Activated T-helper 17 cell treated with anti-CD3 and anti-CD28 coated beads, Interleukin-2, amount 50 U/mL, for 72 hours (primary cell): ENCODE measurements around the gene ARL17B. TPM values are rescaled to one million over a fixed set of nuclear protein-coding genes. Genes with fewer than 3 reads are reported as not detected.
"Not testable (repeated sequence)": the region's sequence is repeated elsewhere in the genome, so short reads cannot be mapped to it uniquely, and the experiment has no call there.

Source experiments
- ATAC-seq: fragments of 150-1000 bp; cut with Tn5 transposase; replicated peaks from 2 replicates; pipeline ENCODE4 v1.10.0; 2021; ENCODE audit warnings: mild to moderate bottlenecking, moderate library complexity
- H3K27ac Mint-ChIP-seq: one replicate; pipeline ENCODE4 v1.8.0; 2022; ENCODE audit warnings: mixed read lengths
- H3K27me3 Mint-ChIP-seq: one replicate; pipeline ENCODE4 v1.8.0; 2022; ENCODE audit warnings: mixed read lengths
- H3K36me3 Mint-ChIP-seq: one replicate; pipeline ENCODE4 v1.8.0; 2022; ENCODE audit warnings: low read depth, mild to moderate bottlenecking, mixed read lengths
- H3K4me1 Mint-ChIP-seq: one replicate; pipeline ENCODE4 v1.8.0; 2022; ENCODE audit warnings: mixed read lengths
- H3K4me3 Mint-ChIP-seq: one replicate; pipeline ENCODE4 v1.8.0; 2022; ENCODE audit warnings: mild to moderate bottlenecking, mixed read lengths
- H3K9me3 Mint-ChIP-seq: one replicate; pipeline ENCODE4 v1.8.0; 2022; ENCODE audit warnings: mixed read lengths
- total RNA-seq, 2 donors: library from RNA; stranded (reverse); gene quantifications; one replicate each; pipeline ENCODE4 v1.2.3, GENCODE V29; 2022

Gene ARL17B
- total RNA-seq, 2 donors from 2014 or later = 21.6 to 22.3 TPM

DNA sequence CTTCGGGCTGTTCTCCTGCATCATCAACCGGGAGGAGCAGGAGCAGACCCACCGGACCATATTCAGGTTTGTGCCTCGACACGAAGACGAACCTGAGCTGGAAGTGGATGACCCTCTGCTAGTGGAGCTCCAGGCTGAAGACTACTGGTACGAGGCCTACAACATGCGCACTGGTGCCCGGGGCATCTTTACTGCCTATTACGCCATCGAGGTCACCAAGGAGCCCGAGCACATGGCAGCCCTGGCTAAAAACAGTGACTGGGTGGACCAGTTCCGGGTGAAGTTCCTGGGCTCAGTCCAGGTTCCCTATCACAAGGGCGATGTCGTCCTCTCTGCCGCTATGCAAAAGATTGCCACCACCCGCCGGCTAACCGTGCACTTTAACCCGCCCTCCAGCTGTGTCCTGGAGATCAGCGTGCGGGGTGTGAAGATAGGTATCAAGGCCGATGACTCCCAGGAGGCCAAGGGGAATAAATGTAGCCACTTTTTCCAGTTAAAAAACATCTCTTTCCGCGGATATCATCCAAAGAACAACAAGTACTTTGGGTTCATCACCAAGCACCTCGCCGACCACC is 117.1 kb downstream of the ARL17B start:
- not testable (repeated sequence) for H3K36me3 Mint-ChIP-seq, H3K27me3 Mint-ChIP-seq, H3K9me3 Mint-ChIP-seq, H3K4me1 Mint-ChIP-seq, H3K4me3 Mint-ChIP-seq, ATAC-seq, H3K27ac Mint-ChIP-seq

DNA sequence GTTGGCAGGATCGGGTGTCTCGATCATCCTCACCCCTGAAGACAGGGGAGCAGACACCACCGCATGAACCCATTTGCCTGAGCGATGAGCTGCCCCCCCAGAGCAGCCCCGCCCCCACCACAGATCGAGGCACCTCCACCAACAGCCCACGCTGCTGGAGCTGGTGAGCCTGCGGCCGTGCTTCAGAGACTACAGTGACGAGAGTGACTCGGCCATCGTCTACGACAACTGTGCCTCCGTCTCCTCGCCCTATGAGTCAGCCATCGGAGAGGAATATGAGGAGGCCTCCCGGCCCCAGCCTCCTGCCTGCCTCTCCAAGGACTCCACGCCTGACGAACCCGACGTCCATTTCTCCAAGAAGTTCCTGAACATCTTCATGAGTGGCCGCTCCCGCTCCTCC is 117.6 kb downstream of the ARL17B start:
- not testable (repeated sequence) for H3K4me3 Mint-ChIP-seq, H3K27ac Mint-ChIP-seq, H3K27me3 Mint-ChIP-seq, ATAC-seq, H3K4me1 Mint-ChIP-seq, H3K9me3 Mint-ChIP-seq, H3K36me3 Mint-ChIP-seq

DNA sequence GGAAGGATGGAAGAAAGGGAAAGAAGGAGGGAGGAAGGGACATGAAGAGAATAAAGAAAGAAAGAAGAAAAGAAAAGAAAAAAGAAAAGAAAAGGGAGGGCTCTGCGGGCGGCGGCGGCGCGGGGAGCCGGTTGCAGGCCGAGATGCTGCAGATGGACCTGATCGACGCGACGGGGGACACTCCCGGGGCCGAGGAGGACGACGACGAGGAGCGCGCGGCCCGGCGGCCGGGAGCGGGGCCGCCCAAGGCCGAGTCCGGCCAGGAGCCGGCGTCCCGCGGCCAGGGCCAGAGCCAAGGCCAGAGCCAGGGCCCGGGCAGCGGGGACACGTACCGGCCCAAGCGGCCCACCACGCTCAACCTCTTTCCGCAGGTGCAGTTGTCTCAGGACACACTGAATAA is 118.1 kb downstream of the ARL17B start:
- H3K36me3 Mint-ChIP-seq, H3K4me1 Mint-ChIP-seq, ATAC-seq, H3K4me3 Mint-ChIP-seq, H3K27me3 Mint-ChIP-seq, H3K9me3 Mint-ChIP-seq, H3K27ac Mint-ChIP-seq: not testable (repeated sequence)

DNA sequence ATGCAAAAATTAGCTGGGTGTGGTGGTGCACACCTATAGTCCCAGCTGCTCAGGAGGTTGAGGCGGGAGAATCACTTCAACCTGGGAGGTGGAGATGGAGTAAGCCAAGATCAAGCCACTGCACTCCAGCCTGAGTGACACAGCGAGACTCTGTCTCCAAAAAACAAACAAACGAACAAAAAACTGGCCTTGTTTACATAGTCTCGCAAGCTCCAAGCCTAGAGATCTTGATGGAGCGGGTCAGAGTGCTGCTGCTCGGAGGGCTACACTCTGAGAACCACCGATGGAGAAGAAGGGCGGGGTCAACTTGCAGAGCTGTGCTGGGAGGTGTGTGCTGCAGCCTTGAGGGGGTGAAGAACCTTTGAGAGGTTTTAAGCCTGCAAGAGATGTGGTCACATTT is 130.2 kb downstream of the ARL17B start:
- not testable (repeated sequence) for H3K27ac Mint-ChIP-seq, H3K4me3 Mint-ChIP-seq, H3K36me3 Mint-ChIP-seq, ATAC-seq, H3K4me1 Mint-ChIP-seq, H3K27me3 Mint-ChIP-seq, H3K9me3 Mint-ChIP-seq

DNA sequence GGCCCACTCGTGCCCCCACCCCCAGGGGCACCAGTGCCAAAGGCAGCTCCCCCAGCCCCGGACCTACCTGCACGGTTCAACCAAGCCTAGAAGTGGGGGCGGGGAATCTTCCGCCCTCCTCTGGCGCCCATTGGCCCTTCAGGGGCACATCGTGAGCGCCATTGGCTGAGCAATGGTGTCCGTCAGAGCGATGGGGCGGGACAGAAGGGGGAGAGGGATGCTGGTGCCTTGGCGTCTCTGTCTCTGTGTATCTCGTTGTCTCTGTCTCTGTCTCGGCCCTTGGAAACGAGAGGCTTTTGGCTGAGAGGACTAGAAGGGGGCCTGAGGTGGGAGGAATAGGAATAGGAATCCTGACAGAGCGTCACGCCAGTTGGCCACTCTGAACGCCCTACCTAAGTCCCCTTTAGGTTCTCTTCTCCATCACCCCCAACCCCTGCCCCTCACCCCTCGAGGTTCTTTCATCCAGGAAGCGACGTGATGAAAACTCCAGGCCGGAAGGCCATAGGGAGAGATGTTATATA is 136.2 kb downstream of the ARL17B start:
- Mint-ChIP-seq H3K4me3 (peak overlapping the region; percentile 86), H3K36me3 (peaks cover 12% of the 10 kb centered on the region), H3K27ac (peak overlapping the region; percentile 78)
- H3K9me3 Mint-ChIP-seq, H3K4me1 Mint-ChIP-seq, H3K27me3 Mint-ChIP-seq: not testable (repeated sequence)
- peak; percentile 98 for ATAC-seq

DNA sequence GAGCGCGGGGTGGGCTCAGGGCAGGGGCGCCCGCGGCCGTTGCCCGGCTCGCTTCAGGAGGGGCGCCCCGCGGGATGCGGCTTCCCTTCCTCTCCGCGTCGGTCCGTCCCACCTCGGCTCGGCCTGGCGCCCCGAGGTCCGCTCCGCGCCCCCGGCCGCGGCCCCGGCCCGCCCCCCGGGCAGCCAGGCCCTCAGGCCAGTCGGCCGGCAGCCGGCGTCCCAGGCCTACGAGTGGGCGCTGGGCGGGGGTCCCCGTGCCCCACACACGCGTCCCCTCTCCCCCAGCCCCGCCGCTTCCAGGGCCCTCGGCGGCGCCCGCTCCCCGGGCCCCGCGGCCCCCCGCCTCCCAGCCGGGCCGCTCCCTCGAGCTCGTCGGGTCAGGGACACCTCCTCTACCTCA is 136.7 kb downstream of the ARL17B start:
- H3K4me3 Mint-ChIP-seq = peak overlapping the region; percentile 86
- not testable (repeated sequence) for H3K27me3 Mint-ChIP-seq, H3K4me1 Mint-ChIP-seq, H3K9me3 Mint-ChIP-seq
- peak overlapping the region; percentile 78 for H3K27ac Mint-ChIP-seq
- peak; percentile 34 for ATAC-seq
- peaks cover 17% of the 10 kb centered on the region for H3K36me3 Mint-ChIP-seq

Other genes with a start within 250 kb of the ARL17B start
- 100 to 1,000 TPM in 1 of 2 donors, 10 to 100 TPM in 1; 83.6 to 170 TPM for gene KANSL1, start 168.3 kb downstream of the ARL17B start, total RNA-seq
- 1 to 10 TPM; 1.8 to 3.7 TPM for gene LRRC37A, start 66.6 kb downstream of the ARL17B start, total RNA-seq
- gene LRRC37A2, start 150.7 kb upstream of the ARL17B start, total RNA-seq = 1 to 10 TPM; 5.9 to 9.3 TPM
- 10 to 100 TPM; 18.1 to 38.6 TPM for gene ARL17A, start 217.9 kb upstream of the ARL17B start, total RNA-seq
- 10 to 100 TPM; 35.0 to 45.1 TPM for gene NSF, start 228.9 kb upstream of the ARL17B start, total RNA-seq